NB4 (cell line): Measurements from ENCODE around the gene CLN5.

Experiments used
- DNase-seq: peaks from one replicate; pipeline ENCODE4 v3.0.0; 2010; ENCODE audit warnings: low read depth
- H3K4me3 ChIP-seq: one replicate; pipeline ENCODE4 v1.5.1; 2011; ENCODE audit warnings: mild to moderate bottlenecking, low read depth, low read length, moderate library complexity
- MYC ChIP-seq: IDR thresholded peaks from 2 replicates; pipeline ENCODE4 v1.6.1; 2011; ENCODE audit warnings: low read depth, low read length
- POLR2A ChIP-seq: IDR thresholded peaks from 2 replicates; pipeline ENCODE4 v1.6.1; 2011; ENCODE audit warnings: mild to moderate bottlenecking; ENCODE audit not compliant: insufficient read length; ENCODE audit errors: extremely low read depth
- TF ChIP-seq, protein P1 (sequence below): IDR thresholded peaks from one replicate; pipeline ENCODE4 v1.5.1; 2012; ENCODE audit warnings: low read depth, low read length
- TF ChIP-seq, protein P2 (sequence below): IDR thresholded peaks from 2 replicates; pipeline ENCODE4 v1.6.1; 2011; ENCODE audit warnings: low read depth, low read length

The CLN5 gene

DNA sequence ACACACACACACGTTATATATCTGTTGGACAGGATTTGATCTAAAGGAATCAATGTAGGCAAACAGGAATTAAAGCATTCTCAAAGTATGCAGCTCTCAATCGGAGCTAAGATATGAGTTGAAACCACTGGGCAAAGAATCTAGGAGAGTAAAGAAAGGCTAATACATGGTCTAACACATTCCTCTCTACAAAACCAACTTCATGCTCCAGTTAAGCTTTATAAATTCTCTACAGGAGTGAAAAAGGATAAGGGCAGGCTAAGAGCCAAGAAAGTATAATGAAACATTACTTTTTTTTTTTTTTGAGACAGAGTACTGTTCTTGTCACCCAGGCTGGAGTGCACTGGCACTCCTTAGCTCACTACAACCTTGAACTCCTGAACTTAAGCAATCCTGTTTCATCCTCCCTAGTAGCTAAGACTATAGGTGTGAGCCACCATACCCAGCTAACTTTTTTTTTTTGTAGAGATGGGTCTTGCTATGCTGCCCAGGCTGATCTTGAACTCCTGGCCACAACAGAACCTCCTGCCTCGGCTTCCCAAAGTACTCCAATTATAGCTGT lies 24.5 kb downstream of the CLN5 start:
- TF ChIP-seq MYC (no peak), POLR2A (no peak)
- TF ChIP-seq, protein P1, sequence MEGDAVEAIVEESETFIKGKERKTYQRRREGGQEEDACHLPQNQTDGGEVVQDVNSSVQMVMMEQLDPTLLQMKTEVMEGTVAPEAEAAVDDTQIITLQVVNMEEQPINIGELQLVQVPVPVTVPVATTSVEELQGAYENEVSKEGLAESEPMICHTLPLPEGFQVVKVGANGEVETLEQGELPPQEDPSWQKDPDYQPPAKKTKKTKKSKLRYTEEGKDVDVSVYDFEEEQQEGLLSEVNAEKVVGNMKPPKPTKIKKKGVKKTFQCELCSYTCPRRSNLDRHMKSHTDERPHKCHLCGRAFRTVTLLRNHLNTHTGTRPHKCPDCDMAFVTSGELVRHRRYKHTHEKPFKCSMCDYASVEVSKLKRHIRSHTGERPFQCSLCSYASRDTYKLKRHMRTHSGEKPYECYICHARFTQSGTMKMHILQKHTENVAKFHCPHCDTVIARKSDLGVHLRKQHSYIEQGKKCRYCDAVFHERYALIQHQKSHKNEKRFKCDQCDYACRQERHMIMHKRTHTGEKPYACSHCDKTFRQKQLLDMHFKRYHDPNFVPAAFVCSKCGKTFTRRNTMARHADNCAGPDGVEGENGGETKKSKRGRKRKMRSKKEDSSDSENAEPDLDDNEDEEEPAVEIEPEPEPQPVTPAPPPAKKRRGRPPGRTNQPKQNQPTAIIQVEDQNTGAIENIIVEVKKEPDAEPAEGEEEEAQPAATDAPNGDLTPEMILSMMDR = no peak
- TF ChIP-seq, protein P2, sequence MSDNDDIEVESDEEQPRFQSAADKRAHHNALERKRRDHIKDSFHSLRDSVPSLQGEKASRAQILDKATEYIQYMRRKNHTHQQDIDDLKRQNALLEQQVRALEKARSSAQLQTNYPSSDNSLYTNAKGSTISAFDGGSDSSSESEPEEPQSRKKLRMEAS = no peak
- DNase-seq = no peak
- H3K4me3 ChIP-seq = no peak overlapping the region

DNA sequence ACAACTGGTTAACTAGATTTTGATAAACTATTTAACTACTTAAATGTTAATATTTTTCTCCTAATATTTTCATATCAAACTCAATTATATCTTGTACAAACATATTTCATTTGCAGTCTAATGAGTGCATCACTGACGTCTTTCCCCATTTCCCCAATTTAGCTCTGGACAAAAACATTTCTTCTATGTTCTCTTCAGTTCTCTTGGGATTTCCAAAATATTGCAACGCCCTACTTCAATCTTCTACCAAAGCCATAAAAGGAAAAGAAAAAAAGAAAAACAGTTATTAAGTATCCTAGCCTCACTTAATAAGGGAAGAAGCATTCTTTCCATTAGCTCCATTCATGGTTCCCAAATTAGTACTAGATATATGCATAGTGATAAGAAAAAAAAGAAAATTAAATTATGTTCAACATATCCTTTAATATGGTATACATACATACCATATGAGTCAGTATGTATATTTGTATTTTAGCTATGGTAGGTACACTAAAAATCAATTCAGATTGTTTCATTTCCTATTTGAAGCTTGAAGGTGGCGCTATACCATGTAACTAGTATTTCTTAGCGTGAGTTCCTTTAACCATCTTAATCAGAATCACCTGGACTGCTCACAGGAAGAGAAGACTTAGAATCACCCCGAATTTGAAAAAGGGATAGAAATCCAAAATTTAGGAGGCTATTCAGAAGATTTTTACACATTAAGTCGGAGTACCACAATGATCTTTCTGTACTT lies 25.2 kb downstream of the CLN5 start:
- H3K4me3 ChIP-seq = no peak overlapping the region
- no peak for DNase-seq
- TF ChIP-seq, protein P1 = no peak
- TF ChIP-seq MYC = no peak
- TF ChIP-seq, protein P2 = no peak

DNA sequence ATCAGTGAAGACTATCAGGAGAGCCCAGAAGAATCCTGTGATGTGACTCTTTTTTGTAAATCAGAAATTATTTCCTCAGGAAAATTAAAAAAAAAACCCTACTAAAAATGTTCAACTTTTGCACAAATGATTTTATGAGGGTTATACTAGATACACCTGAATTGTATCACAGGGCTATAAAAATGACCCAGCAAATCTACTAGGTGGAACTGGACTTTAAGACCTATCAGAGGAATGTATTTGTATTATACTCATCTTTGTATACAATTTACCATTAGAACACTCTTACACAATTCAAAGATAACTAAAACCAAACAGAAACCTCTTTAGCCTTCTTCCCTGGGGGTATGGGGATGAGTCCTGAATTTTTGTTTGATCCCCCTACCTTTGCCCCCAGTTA lies 27.9 kb downstream of the CLN5 start:
- no peak for TF ChIP-seq MYC
- TF ChIP-seq, protein P1 = no peak
- TF ChIP-seq, protein P2 = no peak
- no peak for TF ChIP-seq POLR2A
- no peak for DNase-seq
- no peak overlapping the region for H3K4me3 ChIP-seq

DNA sequence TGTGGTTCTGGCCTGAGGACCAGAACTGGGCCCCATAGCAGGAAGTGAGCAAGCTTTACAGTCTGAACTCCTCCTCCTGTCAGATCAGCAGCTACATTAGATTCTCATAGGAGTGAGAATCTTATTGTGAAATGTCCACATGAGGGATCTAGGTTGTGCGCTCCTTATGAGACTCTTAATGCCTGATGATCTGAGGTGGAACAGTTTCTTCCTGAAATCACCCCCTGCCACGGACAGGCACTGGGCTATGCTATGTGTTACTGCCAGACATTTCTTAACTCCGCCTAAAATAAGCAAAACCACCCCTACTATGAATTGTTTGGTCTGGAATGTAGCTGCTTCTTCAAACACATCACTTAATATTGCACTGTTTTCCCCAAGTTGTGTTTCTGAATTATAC lies 30.5 kb downstream of the CLN5 start:
- peak; percentile 60 for DNase-seq
- H3K4me3 ChIP-seq = peak overlapping the region; percentile 10
- TF ChIP-seq, protein P1 = no peak
- TF ChIP-seq MYC (no peak), POLR2A (no peak)
- TF ChIP-seq, protein P2 = no peak

DNA sequence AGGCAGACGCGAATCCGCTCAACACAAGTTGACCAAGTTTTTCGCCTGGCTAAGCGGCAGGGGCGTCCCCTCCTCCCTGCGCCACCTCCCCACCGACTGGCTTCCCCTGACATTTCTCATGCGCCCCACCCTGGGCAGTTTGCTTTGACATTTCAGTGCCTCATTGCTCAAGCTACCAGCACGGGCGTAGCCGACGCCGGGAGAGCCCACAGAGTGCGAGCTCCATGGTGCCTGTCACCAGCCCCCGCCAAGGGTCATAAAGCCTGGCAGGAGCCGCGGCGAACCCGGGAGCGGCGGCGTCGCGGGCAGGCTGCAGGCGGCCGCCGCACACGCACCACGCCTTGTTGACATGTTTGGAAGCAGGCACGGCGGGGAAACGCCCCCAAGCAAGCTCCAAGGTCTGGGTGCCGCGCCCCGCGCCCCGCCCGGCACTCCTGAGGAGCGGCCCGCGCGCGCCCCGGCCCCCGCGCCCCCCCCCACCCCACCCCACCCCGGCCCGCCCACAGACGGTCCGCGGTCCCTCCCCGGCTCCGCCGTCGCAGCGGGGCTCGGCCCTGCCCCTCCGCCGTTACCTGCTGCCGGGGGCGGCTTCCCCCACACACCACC lies 34.5 kb downstream of the CLN5 start:
- DNase-seq = peak; percentile 91
- H3K4me3 ChIP-seq = peak overlapping the region; percentile 80
- no peak for TF ChIP-seq POLR2A
- TF ChIP-seq, protein P2 = peak; percentile 59

DNA sequence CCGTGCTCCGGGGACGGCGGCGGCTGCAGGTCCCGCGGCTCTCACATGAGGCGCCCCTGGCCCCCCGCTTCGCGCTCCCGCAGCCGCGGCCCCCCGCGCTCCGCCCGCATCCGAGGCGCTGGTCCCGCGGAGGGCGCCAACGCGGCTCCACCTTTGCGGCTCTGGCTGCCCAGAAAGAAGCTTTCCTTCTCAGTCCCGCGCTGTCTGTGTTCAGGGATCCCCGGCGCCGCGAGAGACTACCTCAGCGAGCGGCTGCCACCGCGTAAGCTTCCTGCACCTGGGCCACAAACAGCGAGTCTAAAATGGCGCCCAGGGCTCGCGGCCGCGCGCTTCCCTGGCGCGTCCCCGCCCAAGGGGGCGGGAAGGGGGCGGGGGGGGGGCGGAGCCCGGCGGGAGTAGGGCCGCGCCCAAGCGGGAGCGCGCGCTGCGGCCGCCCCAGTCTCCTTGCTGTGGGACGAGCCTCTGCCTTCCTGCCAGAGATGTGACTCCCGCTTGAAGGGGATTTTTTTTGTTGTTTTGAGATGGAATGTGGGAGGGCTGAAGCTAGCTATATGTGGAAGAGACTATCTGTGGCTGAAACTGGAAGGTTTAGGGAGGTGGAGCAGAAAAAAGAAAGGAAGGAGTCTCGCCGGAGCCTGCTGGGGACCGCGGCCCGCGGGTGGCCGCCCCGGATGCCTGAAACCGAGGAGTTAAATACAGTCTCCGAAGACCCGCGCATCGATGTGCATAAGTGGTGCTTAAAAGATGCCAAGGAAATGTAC lies 35.2 kb downstream of the CLN5 start, which contains the start of gene FBXL3:
Gene FBXL3 (minus strand): TSS at position 299 of the 761 bp plus-strand sequence. CDS start 5,299 bp downstream, outside the sequence.
- H3K4me3 ChIP-seq = peak within 1 kb of the TSS; percentile 80
- DNase-seq = peak; percentile 91
- TF ChIP-seq, protein P2 = no peak; the same call in 1 of the 2 replicates
- TF ChIP-seq POLR2A = peak; percentile 97
- TF ChIP-seq, protein P1 = no peak
- peak; percentile 24; the same call in 1 of the 2 replicates for TF ChIP-seq MYC
